GM12878 (cell line): ENCODE results near the gene CCDC110. TPM values are rescaled to one million over a fixed set of nuclear protein-coding genes. Genes with fewer than 3 reads are reported as not detected.

ENCODE experiments used
- BCL11A ChIP-seq: IDR thresholded peaks from 2 replicates; pipeline ENCODE4 v1.6.1; 2011; ENCODE audit warnings: low read depth, low read length
- CBFB ChIP-seq: IDR thresholded peaks from 2 replicates; pipeline ENCODE4 v1.6.1; 2016; ENCODE audit warnings: antibody characterized with exemption, low read depth
- CBX5 ChIP-seq: sonication (generic); IDR thresholded peaks from 2 replicates; pipeline ENCODE4 v1.6.1; 2016; ENCODE audit warnings: low read depth, moderate library complexity, mild to moderate bottlenecking, inconsistent platforms
- CREB1 ChIP-seq: IDR thresholded peaks from 2 replicates; pipeline ENCODE4 v1.6.1; 2012; ENCODE audit warnings: low read depth, mild to moderate bottlenecking, inconsistent platforms
- EED ChIP-seq: sonication (generic); IDR thresholded peaks from 2 replicates; pipeline ENCODE4 v1.6.1; 2016; ENCODE audit warnings: antibody characterized with exemption, low read depth
- EP300 ChIP-seq, 2 experiments: fragments of 150-350 bp in 1 of 2; IDR thresholded peaks; 2 replicates each; pipeline ENCODE4 v1.6.1; 2011 to 2012; ENCODE audit warnings: low read depth in 2 of 2, low read length in 2 of 2, borderline replicate concordance in 1 of 2, improper control_type of control experiment in 1 of 2, inconsistent platforms in 1 of 2; ENCODE audit not compliant: control insufficient read depth in 1 of 2
- ESRRA ChIP-seq: IDR thresholded peaks from 2 replicates; pipeline ENCODE4 v1.6.1; 2012; ENCODE audit warnings: mild to moderate bottlenecking, low read length, improper control_type of control experiment
- GABPA ChIP-seq: IDR thresholded peaks from 2 replicates; pipeline ENCODE4 v1.6.1; 2014; ENCODE audit warnings: antibody characterized with exemption, low read depth, mild to moderate bottlenecking, inconsistent platforms
- IRF5 ChIP-seq: fragments of 450-650 bp; IDR thresholded peaks from 2 replicates; pipeline ENCODE4 v1.6.1; 2017; ENCODE audit warnings: borderline replicate concordance
- MYC ChIP-seq: IDR thresholded peaks from 2 replicates; pipeline ENCODE4 v1.6.1; 2011; ENCODE audit warnings: mild to moderate bottlenecking, low read length, moderate library complexity, inconsistent platforms; ENCODE audit not compliant: insufficient read depth, insufficient replicate concordance, insufficient read length, severe bottlenecking
- PAX5 ChIP-seq: IDR thresholded peaks from 2 replicates; pipeline ENCODE4 v1.6.1; 2011; ENCODE audit warnings: low read depth, low read length, borderline replicate concordance
- PML ChIP-seq: IDR thresholded peaks from 2 replicates; pipeline ENCODE4 v1.6.1; 2012; ENCODE audit warnings: low read length, inconsistent platforms
- POU2F2 ChIP-seq: IDR thresholded peaks from 3 replicates; pipeline ENCODE4 v1.6.1; 2011; ENCODE audit warnings: low read depth, mild to moderate bottlenecking, low read length, borderline replicate concordance
- RAD51 ChIP-seq: fragments of 450-650 bp; IDR thresholded peaks from 2 replicates; pipeline ENCODE4 v1.6.1; 2016; ENCODE audit warnings: moderate library complexity, mild to moderate bottlenecking, inconsistent platforms
- RUNX3 ChIP-seq: IDR thresholded peaks from 2 replicates; pipeline ENCODE4 v1.6.1; 2012; ENCODE audit warnings: low read length, inconsistent platforms
- SIX5 ChIP-seq: IDR thresholded peaks from 2 replicates; pipeline ENCODE4 v1.6.1; 2011; ENCODE audit warnings: mild to moderate bottlenecking, low read depth, low read length, moderate library complexity; ENCODE audit not compliant: severe bottlenecking
- SKIL ChIP-seq: fragments of 450-650 bp; IDR thresholded peaks from 2 replicates; pipeline ENCODE4 v1.6.1; 2017; ENCODE audit warnings: mild to moderate bottlenecking, low read depth, inconsistent platforms; ENCODE audit not compliant: poor library complexity, severe bottlenecking
- TBL1XR1 ChIP-seq: IDR thresholded peaks from 2 replicates; pipeline ENCODE4 v1.6.1; 2012; ENCODE audit warnings: low read depth, low read length, improper control_type of control experiment
- TCF12 ChIP-seq: IDR thresholded peaks from 2 replicates; pipeline ENCODE4 v1.6.1; 2011; ENCODE audit warnings: low read depth, mild to moderate bottlenecking, low read length
- polyA plus RNA-seq, 11 experiments: library from polyadenylated mRNA; depleted of rRNA in 4 of 11; unstranded in 6 of 11; stranded (reverse) in 5 of 11; fragments of >200 nt; fragmentation: Nextera tagmentation in 4 of 11; fragmentation: Illumina TruSeq in 1 of 11; extraction: Ambion mirVana in 4 of 11; extraction: Trizol in 1 of 11; gene quantifications; 1 replicate in 1 of 11; 2 replicates in 10 of 11; pipeline versions ENCODE4 v1.2.1 to v1.2.3, GENCODE V29; 2011 to 2016; ENCODE audit warnings: inconsistent platforms in 2 of 11, missing spikeins in 2 of 11, low read depth in 1 of 11
- total RNA-seq, 4 experiments: library from RNA; depleted of rRNA in 3 of 4; stranded (reverse); fragments of >200 nt in 3 of 4; fragmentation: Illumina TruSeq in 1 of 4; extraction: Trizol in 1 of 4; gene quantifications; 2 replicates each; pipeline versions ENCODE4 v1.2.1 to v1.2.3, GENCODE V29; 2013 to 2021
- TF ChIP-seq, protein P1 (sequence below): fragments of 450-650 bp; IDR thresholded peaks from 2 replicates; pipeline ENCODE4 v1.6.1; 2017; ENCODE audit warnings: mild to moderate bottlenecking

The CCDC110 gene
- total and polyA plus RNA-seq, 10 of the 15 experiments (the other 5 are each of a cell fraction or from before 2014, with no cell fraction given): 0.85 to 3.1 (median 2.1) TPM; not detected in 1

GRCh38 chr4:185479507-185479971 lies 8.0 kb upstream of the CCDC110 start (continued):
- no peak for TF ChIP-seq MYC
- no peak for TF ChIP-seq ESRRA
- TF ChIP-seq, protein P1, sequence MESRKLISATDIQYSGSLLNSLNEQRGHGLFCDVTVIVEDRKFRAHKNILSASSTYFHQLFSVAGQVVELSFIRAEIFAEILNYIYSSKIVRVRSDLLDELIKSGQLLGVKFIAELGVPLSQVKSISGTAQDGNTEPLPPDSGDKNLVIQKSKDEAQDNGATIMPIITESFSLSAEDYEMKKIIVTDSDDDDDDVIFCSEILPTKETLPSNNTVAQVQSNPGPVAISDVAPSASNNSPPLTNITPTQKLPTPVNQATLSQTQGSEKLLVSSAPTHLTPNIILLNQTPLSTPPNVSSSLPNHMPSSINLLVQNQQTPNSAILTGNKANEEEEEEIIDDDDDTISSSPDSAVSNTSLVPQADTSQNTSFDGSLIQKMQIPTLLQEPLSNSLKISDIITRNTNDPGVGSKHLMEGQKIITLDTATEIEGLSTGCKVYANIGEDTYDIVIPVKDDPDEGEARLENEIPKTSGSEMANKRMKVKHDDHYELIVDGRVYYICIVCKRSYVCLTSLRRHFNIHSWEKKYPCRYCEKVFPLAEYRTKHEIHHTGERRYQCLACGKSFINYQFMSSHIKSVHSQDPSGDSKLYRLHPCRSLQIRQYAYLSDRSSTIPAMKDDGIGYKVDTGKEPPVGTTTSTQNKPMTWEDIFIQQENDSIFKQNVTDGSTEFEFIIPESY: no peak
- peak; percentile 56; the same call in 1 of the 2 replicates for TF ChIP-seq CBX5
- TF ChIP-seq PML: peak; percentile 73
- peak; percentile 97 for TF ChIP-seq RUNX3
- TF ChIP-seq IRF5: no peak
- 0 out of 2 replicates have a peak, but pooled peaks have one; percentile 60 for TF ChIP-seq CREB1
- no peak for TF ChIP-seq RAD51
- peak; percentile 62 for TF ChIP-seq GABPA
- 0 out of 3 replicates have a peak, but pooled peaks have one; percentile 7 for TF ChIP-seq POU2F2
- TF ChIP-seq CBFB: 0 out of 2 replicates have a peak, but pooled peaks have one; percentile 23
- no peak for TF ChIP-seq SIX5
- TF ChIP-seq TBL1XR1: peak; percentile 80; the same call in 1 of the 2 replicates
- TF ChIP-seq EP300 (IDR thresholded peaks at IDR 0.05; ENCODE audit: borderline replicate concordance in 1 of 2, control insufficient read depth in 1 of 2, low read depth in 2 of 2, low read length in 2 of 2): peak in 1 of 2 experiments; percentile 8; a peak in 1 of 4 replicates
- peak; percentile 67; the same call in 1 of the 2 replicates for TF ChIP-seq BCL11A
- TF ChIP-seq SKIL: peak; percentile 78
- TF ChIP-seq TCF12: peak; percentile 85; the same call in 1 of the 2 replicates
- TF ChIP-seq EED: peak; percentile 43; the same call in 1 of the 2 replicates
- peak; percentile 40; the same call in 1 of the 2 replicates for TF ChIP-seq PAX5
